ENCODE data around the gene ERN1.

The ERN1 gene

DNA sequence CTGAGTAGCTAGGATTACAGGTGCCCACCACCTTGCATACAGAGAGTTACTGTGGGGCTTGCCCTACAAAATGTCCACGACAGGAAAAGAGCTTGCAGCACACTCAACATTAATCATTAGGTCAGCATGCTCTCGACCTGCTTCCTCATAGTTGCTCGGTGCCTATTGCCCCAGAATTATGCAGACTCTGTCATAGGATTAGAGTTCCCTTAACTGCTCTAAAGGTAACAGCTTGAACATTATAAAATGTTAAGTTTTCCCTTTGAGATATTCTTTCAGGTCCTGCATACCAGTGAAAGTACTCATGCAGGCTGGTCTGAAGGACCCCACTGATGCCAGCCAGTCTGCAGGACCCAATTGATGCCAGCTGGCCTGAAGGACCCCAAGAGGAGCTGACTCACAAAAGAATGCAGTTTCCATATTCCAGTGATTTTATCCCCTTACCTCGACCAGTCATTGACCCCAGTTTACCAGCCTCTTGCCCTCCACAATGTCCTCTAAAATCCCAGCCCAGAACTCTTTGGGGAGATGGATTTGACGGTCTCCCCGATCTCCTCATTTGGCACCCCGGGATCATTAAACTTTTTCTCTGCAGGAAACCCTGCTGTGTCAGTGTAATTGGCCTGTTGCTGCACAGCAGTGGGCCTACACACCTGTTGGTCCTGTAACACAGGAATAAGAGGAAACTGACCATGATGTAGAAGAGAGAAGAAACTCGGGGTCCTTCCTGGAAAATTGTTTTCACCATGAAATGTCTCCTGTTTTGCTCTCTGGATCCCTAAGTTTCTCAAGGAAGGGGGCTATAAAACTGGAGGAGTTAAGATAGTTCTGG is 120.2 kb downstream of the ERN1 start:
- Histone ChIP-seq H3K27ac (replicated peaks) (no peak overlapping the region), H3K27me3 (ENCODE audit: insufficient read depth, poor library complexity, severe bottlenecking) (no peaks in the 10 kb centered on the region), H3K4me3 (replicated peaks; ENCODE audit: insufficient read depth, low read length) (no peak overlapping the region)
- peak in 1 of 2 experiments; percentile 59 for DNase-seq (ENCODE audit: low read depth in 1 of 2, low spot score in 1 of 2)
- TF ChIP-seq, protein P1, sequence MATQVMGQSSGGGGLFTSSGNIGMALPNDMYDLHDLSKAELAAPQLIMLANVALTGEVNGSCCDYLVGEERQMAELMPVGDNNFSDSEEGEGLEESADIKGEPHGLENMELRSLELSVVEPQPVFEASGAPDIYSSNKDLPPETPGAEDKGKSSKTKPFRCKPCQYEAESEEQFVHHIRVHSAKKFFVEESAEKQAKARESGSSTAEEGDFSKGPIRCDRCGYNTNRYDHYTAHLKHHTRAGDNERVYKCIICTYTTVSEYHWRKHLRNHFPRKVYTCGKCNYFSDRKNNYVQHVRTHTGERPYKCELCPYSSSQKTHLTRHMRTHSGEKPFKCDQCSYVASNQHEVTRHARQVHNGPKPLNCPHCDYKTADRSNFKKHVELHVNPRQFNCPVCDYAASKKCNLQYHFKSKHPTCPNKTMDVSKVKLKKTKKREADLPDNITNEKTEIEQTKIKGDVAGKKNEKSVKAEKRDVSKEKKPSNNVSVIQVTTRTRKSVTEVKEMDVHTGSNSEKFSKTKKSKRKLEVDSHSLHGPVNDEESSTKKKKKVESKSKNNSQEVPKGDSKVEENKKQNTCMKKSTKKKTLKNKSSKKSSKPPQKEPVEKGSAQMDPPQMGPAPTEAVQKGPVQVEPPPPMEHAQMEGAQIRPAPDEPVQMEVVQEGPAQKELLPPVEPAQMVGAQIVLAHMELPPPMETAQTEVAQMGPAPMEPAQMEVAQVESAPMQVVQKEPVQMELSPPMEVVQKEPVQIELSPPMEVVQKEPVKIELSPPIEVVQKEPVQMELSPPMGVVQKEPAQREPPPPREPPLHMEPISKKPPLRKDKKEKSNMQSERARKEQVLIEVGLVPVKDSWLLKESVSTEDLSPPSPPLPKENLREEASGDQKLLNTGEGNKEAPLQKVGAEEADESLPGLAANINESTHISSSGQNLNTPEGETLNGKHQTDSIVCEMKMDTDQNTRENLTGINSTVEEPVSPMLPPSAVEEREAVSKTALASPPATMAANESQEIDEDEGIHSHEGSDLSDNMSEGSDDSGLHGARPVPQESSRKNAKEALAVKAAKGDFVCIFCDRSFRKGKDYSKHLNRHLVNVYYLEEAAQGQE (IDR thresholded peaks at IDR 0.05; ENCODE audit: insufficient replicate concordance, low read depth) = no peak
- TF ChIP-seq POLR2AphosphoS5 (IDR thresholded peaks at IDR 0.05; ENCODE audit: low read depth) (no peak), SPI1 (IDR thresholded peaks at IDR 0.05; ENCODE audit: borderline replicate concordance, low read depth) (no peak), GABPA (IDR thresholded peaks at IDR 0.05; ENCODE audit: low read depth) (no peak)
- TF ChIP-seq, protein P2, sequence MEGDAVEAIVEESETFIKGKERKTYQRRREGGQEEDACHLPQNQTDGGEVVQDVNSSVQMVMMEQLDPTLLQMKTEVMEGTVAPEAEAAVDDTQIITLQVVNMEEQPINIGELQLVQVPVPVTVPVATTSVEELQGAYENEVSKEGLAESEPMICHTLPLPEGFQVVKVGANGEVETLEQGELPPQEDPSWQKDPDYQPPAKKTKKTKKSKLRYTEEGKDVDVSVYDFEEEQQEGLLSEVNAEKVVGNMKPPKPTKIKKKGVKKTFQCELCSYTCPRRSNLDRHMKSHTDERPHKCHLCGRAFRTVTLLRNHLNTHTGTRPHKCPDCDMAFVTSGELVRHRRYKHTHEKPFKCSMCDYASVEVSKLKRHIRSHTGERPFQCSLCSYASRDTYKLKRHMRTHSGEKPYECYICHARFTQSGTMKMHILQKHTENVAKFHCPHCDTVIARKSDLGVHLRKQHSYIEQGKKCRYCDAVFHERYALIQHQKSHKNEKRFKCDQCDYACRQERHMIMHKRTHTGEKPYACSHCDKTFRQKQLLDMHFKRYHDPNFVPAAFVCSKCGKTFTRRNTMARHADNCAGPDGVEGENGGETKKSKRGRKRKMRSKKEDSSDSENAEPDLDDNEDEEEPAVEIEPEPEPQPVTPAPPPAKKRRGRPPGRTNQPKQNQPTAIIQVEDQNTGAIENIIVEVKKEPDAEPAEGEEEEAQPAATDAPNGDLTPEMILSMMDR (IDR thresholded peaks at IDR 0.05; ENCODE audit: insufficient read depth, low read length) = no peak

- DNase-seq (ENCODE audit: low read depth in 1 of 2, low spot score in 1 of 2) = no peak
- Histone ChIP-seq H3K27me3 (ENCODE audit: insufficient read depth, poor library complexity, severe bottlenecking) (no peaks in the 10 kb centered on the region), H3K27ac (replicated peaks) (no peak overlapping the region), H3K4me3 (replicated peaks; ENCODE audit: insufficient read depth, low read length) (no peak overlapping the region)
- TF ChIP-seq, protein P1 (IDR thresholded peaks at IDR 0.05; ENCODE audit: insufficient replicate concordance, low read depth) = no peak
- TF ChIP-seq POLR2AphosphoS5 (IDR thresholded peaks at IDR 0.05; ENCODE audit: low read depth) (no peak), GABPA (IDR thresholded peaks at IDR 0.05; ENCODE audit: low read depth) (no peak), SPI1 (IDR thresholded peaks at IDR 0.05; ENCODE audit: borderline replicate concordance, low read depth) (no peak)
Measured at GRCh38 chr17:64008830-64009229, 121.1 kb downstream of the ERN1 start.

DNA sequence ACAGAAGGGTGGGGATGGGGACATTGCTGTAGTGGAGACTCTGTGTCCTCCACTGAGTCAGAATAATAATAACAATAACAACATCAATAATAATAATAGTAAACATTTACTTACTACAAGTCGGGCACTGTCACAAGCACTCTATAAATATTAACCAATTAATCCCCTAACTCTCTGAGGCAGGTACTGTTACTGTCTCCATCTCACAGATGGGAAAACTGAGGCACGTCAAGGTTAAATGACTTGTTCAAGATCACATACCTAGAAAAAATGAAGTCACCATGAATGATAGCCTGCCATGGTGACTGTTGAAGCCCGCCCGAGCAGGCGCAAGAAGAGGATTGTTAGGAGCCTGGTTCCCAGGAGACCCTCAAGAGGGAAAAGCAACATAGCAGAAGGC is 121.6 kb downstream of the ERN1 start:
- Histone ChIP-seq H3K27ac (replicated peaks) (no peak overlapping the region), H3K4me3 (replicated peaks; ENCODE audit: insufficient read depth, low read length) (no peak overlapping the region), H3K27me3 (ENCODE audit: insufficient read depth, poor library complexity, severe bottlenecking) (no peaks in the 10 kb centered on the region)
- no peak for TF ChIP-seq SPI1 (IDR thresholded peaks at IDR 0.05; ENCODE audit: borderline replicate concordance, low read depth)
- TF ChIP-seq, protein P2 (IDR thresholded peaks at IDR 0.05; ENCODE audit: insufficient read depth, low read length) = no peak
- no peak for TF ChIP-seq GABPA (IDR thresholded peaks at IDR 0.05; ENCODE audit: low read depth)
- TF ChIP-seq, protein P1 (IDR thresholded peaks at IDR 0.05; ENCODE audit: insufficient replicate concordance, low read depth) = no peak
- no peak for TF ChIP-seq POLR2AphosphoS5 (IDR thresholded peaks at IDR 0.05; ENCODE audit: low read depth)
- DNase-seq (ENCODE audit: low read depth in 1 of 2, low spot score in 1 of 2) = no peak

Measured in HL-60 (cell line).